Lung (tissue), 12 donors: Measurements from ENCODE around the gene EME1. TPM values are rescaled to one million over a fixed set of nuclear protein-coding genes. Genes with fewer than 3 reads are reported as not detected.
"Not testable (repeated sequence)": the region's sequence is repeated elsewhere in the genome, so short reads cannot be mapped to it uniquely, and the experiment has no call there.

Experiments used
- ATAC-seq: fragments of 200-7000 bp; cut with Tn5 transposase; one replicate; pipeline ENCODE4 v1.9.1; 2020; ENCODE audit warnings: moderate number of reproducible peaks; ENCODE audit not compliant: insufficient read depth, low FRiP score
- DNase-seq, 3 donors: peaks; one replicate each; pipeline ENCODE4 v3.0.0-alpha.2; 2013 to 2017
- H3K27ac ChIP-seq, 2 donors: one replicate each; pipeline ENCODE4 v1.5.1; 2013; ENCODE audit warnings: mild to moderate bottlenecking in 2 of 2, moderate library complexity in 2 of 2, control low read depth in 1 of 2, inconsistent platforms in 1 of 2, low read depth in 1 of 2, low read length in 1 of 2
- H3K27me3 ChIP-seq, 3 donors: one replicate each; pipeline ENCODE4 v1.5.1; 2013; ENCODE audit warnings: low read length in 2 of 3; ENCODE audit not compliant: control insufficient read depth in 3 of 3, insufficient read depth in 3 of 3
- H3K36me3 ChIP-seq, 4 donors: one replicate each; pipeline ENCODE4 v1.5.1; 2013; ENCODE audit warnings: low read length in 4 of 4, mild to moderate bottlenecking in 1 of 4, moderate library complexity in 1 of 4; ENCODE audit not compliant: control insufficient read depth in 4 of 4, insufficient read depth in 4 of 4
- H3K4me1 ChIP-seq, 5 donors: one replicate each; pipeline ENCODE4 v1.5.1; 2013; ENCODE audit warnings: low read length in 5 of 5, mild to moderate bottlenecking in 2 of 5, moderate library complexity in 1 of 5; ENCODE audit not compliant: control insufficient read depth in 5 of 5, insufficient read depth in 5 of 5
- H3K4me3 ChIP-seq: one replicate; pipeline ENCODE4 v1.5.1; 2013; ENCODE audit warnings: mild to moderate bottlenecking, control low read depth, moderate library complexity
- H3K9ac ChIP-seq, 2 donors: one replicate each; pipeline ENCODE4 v1.5.1; 2013; ENCODE audit warnings: low read length in 2 of 2, control low read depth in 1 of 2; ENCODE audit not compliant: insufficient read depth in 1 of 2
- H3K9me3 ChIP-seq, 4 donors: one replicate each; pipeline ENCODE4 v1.5.1; 2013; ENCODE audit warnings: low read length in 3 of 4, mild to moderate bottlenecking in 1 of 4, moderate library complexity in 1 of 4; ENCODE audit not compliant: control insufficient read depth in 4 of 4, insufficient read depth in 3 of 4
- CTCF ChIP-seq: IDR thresholded peaks from 2 replicates; pipeline ENCODE4 v1.5.1; 2012; ENCODE audit warnings: mild to moderate bottlenecking; ENCODE audit errors: control extremely low read depth, extremely low read depth
- WGBS, 2 donors: extraction: QIAGEN DNeasy Blood & Tissue Kit; methylation state at CpG; one replicate each; pipeline ENCODE4 v1.1.7; 2013; 5-methylcytosine and 5-hydroxymethylcytosine counted together
- polyA plus RNA-seq, 2 donors: library from polyadenylated mRNA; stranded (reverse); fragments of 200-250 nt; gene quantifications; one replicate each; pipeline ENCODE4 v1.2.1, GENCODE V29; 2013
- total RNA-seq, 2 donors: library from RNA; depleted of rRNA in 1 of 2; stranded (reverse); fragments of >200 nt in 1 of 2; gene quantifications; one replicate each; pipeline ENCODE4 v1.2.1, GENCODE V29; 2014 to 2021
- donor health status: control.
- donor health status: control.
- donor health status: Bipolar disorder and iron deficiency.
- donor health status: healthy.
- donor health status: DM: yes; HTN: yes; CAD: no.

The EME1 gene
- total and polyA plus RNA-seq, 4 donors = 0.55 to 2.8 (median 1.8) TPM

- ATAC-seq (peak; percentile 99), DNase-seq (peak; percentile 82 to 91 (median 90))
- Histone ChIP-seq H3K27ac (peak within 1 kb of the TSS; percentile 74 to 97), H3K4me1 (peaks cover 0 to 21% (median 6%) of the 10 kb centered on the region in 5 donors), H3K4me3 (peak within 1 kb of the TSS; percentile 96), H3K9me3 (no peaks in the 10 kb centered on the region), H3K36me3 (peaks cover 9 to 25% (median 18%) of the 10 kb centered on the region in 4 donors), H3K27me3 (no peaks in the 10 kb centered on the region), H3K9ac (peak within 1 kb of the TSS; percentile 71 to 72)
- WGBS, 2 donors = 1% methylated on average over 69 to 70 of the region's 70 CpGs
- peak; percentile 88 for TF ChIP-seq CTCF
Measured at GRCh38 chr17:50397111-50397918, 24.3 kb downstream of the EME1 start, which contains the start of gene LRRC59. TSS of gene LRRC59 (minus strand) at chr17:50397523. CDS start at chr17:50397317, 206 bp downstream.

GRCh38 chr17:50397919-50398285 is 24.9 kb downstream of the EME1 start:
- H3K9ac ChIP-seq = peak overlapping the region in 1 of 2 donors; percentile 71
- no peak overlapping the region for H3K27ac ChIP-seq

GRCh38 chr17:50398672-50399071 is 25.6 kb downstream of the EME1 start:
- DNase-seq, H3K27me3 ChIP-seq, H3K27ac ChIP-seq, H3K9me3 ChIP-seq, H3K9ac ChIP-seq, H3K4me3 ChIP-seq, ATAC-seq: not testable (repeated sequence)
- H3K36me3 ChIP-seq = peaks cover 0 to 12% (median 6%) of the 10 kb centered on the region in 4 donors
- H3K4me1 ChIP-seq = peaks cover 0 to 21% (median 6%) of the 10 kb centered on the region in 5 donors
- WGBS, 2 donors = 96 to 99% methylated on average over 3 of the region's 3 CpGs

More at GRCh38 chr17:50397919-50398285, 24.9 kb downstream of the EME1 start:
- ATAC-seq (no peak), DNase-seq (no peak)
- H3K27me3 ChIP-seq = no peaks in the 10 kb centered on the region
- no peak overlapping the region for H3K4me3 ChIP-seq
- H3K9me3 ChIP-seq = no peaks in the 10 kb centered on the region
- WGBS, 2 donors = 63 to 70% methylated on average over 9 of the region's 9 CpGs
- H3K4me1 ChIP-seq = peaks cover 0 to 21% (median 6%) of the 10 kb centered on the region in 5 donors
- peaks cover 4 to 19% (median 13%) of the 10 kb centered on the region in 4 donors for H3K36me3 ChIP-seq
- no peak for TF ChIP-seq CTCF

- H3K4me1 ChIP-seq = peaks cover 0 to 21% (median 4%) of the 10 kb centered on the region in 5 donors
- 96 to 97% methylated on average over 8 of the region's 8 CpGs for WGBS, 2 donors
- H3K27ac ChIP-seq, ATAC-seq, H3K36me3 ChIP-seq, H3K27me3 ChIP-seq, H3K4me3 ChIP-seq, H3K9me3 ChIP-seq, DNase-seq, H3K9ac ChIP-seq: not testable (repeated sequence)
Measured at GRCh38 chr17:50399591-50399990, 26.6 kb downstream of the EME1 start.

DNA sequence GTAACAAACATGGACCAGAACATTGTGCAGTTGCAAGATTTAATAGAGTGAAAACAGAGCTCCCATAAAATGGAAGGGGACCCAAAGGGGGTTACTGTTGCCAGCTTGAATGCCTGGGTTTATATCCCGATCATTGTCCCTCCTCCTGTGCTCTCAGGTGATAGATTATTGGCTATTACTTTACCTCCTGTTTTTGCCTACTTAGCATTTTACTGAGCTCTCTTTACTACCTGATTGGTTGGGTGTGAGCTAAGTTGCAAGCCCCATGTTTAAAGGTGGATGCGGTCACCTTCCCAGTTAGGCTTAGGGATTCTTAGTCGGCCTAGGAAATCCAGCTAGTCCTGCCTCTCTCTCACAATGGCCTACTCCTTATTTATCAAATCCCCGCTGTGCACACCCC is 32.3 kb downstream of the EME1 start:
- ATAC-seq, H3K27ac ChIP-seq: not testable (repeated sequence)

More for the DNA sequence above, 32.3 kb downstream of the EME1 start:
- H3K4me3 ChIP-seq, H3K36me3 ChIP-seq, H3K27me3 ChIP-seq, H3K9me3 ChIP-seq, H3K9ac ChIP-seq, DNase-seq, H3K4me1 ChIP-seq: not testable (repeated sequence)
- 92 to 94% methylated on average over 4 of the region's 4 CpGs for WGBS, 2 donors
